NCI-H1105 treated with DMSO at 0.1 percent for 48 hours (cell line): ENCODE data around the gene ZMYND8.
"Not testable (repeated sequence)": the region's sequence is repeated elsewhere in the genome, so short reads cannot be mapped to it uniquely, and the experiment has no call there.

Experiments
- DNase-seq: peaks from one replicate; lab custom pipeline; 2025; lab: John Stamatoyannopoulos, UW

The ZMYND8 gene

DNA sequence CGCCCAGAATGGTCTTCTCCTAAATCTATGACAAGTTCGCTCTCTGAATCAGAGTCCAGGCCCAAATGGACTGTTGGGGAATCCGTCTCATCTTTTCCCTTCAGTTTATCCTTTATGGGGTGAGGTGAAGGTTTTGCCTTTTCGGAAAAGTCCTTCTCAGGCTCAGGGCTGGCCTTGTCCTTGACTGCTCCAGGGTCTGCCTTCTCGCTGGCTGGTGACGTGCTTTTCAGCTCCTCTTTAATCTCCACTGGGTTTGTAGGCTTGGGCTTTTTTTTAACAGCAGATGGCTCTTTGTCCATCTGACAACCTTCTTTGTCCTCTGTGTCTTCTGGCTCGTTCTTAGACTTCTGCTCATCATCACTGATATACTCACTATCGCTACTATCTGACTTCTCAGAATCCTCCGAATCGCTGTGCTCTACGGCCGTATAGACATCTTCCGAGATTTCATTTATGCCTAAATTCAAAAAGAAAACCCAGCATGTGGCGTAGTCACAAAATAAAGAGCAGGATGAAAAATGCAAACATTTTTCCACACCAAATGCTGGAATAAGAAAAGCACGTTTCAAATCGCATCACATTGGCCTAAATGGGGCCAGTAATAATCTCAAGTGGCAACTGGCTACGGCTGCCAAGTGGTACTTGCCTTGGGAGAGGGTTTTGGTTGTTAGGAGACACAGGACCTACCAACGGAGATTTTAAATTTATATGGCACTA is 110.3 kb downstream of the ZMYND8 start:
- no peak for DNase-seq

DNA sequence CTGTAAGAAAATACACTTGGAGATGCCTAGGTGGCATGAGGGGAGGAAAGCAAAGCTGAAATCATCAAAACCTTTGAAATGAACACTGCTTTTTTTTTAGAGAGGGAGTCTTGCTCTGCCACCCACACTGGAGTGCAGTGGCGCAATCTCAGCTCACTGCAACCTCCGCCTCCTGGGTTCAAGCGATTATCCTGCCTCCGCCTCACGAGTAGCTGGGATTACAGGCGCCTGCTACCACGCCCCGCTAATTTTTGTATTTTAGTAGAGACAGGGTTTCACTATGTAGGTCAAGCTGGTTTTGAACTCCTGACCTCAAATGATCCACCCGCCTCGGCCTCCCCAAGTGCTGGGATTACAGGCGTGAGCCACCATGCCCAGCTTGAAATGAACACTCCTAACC is 111.3 kb downstream of the ZMYND8 start:
- DNase-seq, result not testable (repeated sequence)

DNA sequence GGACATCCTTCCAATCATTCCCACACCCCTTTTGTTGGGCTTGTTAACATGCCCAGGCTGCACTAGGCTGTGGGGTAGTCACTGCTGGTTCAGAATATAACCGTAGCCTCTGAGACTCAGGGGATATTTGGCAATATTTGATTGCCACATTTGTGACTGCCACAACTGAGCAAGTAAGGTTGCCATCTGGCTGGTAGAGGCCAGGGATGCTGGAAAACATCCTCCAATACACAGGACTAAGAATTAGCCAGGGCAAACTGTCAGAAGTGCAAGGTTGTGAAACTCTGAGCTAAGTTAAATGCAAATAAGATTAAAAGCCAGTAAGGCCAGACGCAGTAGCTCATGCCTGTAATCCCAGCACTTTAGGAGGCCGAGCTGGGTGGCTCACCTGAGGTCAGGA is 112.0 kb downstream of the ZMYND8 start:
- DNase-seq, result no peak

DNA sequence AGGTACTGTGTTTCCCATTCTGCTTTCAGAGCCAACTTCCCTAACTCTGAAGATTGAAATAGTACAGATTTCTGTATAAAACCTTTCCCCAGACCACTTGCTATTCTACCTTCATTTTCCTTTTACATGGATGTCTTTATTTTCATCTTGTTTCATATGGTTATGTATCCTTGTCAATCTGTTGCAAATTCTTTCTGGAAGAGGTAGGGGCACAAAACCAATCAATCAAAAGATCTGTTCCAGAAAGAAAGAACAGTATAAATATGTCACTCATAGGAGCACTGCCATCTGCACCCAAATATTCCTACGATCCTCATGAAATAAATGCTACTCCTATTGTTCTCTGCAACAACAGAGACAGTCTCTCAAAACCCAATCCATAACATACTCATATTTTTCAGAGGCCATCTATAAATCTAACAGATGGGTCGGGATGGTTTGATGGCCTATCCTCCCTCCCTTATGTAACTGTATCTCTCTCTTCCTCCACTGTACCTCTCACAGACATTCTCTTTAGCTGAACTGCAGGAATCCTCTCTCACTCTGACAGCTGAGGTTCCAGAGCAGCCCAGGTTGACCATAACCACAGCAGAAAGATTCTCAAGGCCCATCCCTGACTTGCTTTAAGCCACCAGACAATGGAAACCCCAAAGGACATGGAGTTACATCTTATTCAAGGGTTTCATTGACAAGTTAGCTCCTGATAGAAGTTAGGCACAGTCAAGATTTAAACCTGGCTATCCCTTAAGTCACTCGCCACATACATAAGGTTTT is 112.8 kb downstream of the ZMYND8 start:
- DNase-seq, result no peak

DNA sequence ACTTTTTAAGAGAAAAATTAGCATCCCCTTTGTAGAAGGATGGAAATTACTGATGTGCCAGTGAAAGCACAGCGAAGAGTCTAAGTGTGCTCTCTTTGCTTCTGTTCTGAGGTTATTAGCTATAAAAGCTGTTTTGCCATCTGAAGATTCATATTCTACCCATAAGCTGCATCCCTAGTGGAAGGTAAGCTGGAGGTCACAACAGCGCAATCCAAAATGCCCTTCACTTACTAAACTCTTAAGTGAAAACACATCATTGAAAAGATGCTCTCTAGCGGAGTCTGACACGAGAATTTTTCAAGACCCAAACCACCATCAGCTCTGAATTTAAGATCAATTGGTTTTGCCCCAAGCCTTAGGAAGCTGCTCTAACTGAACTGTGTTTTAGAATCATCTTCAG is 113.5 kb downstream of the ZMYND8 start:
- DNase-seq, result no peak

DNA sequence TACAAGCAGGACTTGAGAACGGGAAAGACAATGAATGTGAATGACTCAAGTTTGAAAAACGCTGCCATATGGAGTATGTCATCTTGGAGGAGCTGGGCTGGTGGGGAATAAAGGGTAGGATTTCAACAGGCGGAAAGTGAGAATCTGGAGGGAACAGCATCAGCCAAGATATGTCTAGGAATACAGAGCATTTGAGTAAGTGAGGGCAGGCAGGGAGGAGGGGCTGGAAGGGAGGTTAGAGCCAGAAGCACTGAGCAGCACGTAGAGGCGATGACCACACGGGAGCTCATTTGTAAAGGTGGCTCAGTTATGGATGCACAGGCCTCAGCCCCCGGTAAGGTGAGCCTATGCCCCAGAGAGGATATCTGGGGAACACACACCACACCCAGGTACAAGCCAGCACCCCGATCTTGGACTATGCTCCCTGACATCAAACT is 115.1 kb downstream of the ZMYND8 start:
- DNase-seq, result no peak

DNA sequence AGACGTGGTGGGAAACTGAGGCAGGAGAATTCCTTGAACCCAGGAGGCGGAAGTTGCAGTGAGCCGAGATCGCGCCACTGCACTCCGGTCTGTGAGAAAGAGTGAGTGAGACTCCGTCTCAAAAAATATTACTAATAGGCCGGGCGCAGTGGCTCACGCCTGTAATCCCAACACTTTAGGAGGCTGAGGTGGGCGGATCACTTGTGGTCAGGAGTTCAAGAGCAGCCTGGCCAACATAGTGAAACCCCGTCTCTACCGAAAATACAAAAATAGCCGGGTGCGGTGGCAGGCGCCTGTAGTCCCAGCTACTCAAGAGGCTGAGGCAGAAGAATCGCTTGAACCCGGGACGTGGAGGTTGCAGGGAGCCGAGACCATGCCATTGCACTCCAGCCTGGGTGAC is 116.4 kb downstream of the ZMYND8 start:
- DNase-seq, result not testable (repeated sequence)

DNA sequence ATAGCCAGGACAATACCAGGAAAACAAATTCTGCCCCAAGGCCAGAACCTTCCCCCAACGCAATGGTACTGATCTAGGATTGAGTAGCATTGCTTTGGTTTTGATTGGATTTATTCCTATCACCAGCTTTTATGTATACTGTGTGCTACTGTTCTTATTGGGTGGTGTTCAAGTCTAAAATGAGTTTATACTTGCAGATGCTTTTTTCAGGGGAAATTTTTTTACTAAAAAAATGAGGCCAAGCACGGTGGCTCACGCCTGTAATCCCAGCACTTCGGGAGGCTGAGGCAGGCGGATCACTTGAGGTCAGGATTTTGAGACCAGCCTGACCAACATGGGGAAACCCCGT is 116.8 kb downstream of the ZMYND8 start:
- DNase-seq, result no peak

DNA sequence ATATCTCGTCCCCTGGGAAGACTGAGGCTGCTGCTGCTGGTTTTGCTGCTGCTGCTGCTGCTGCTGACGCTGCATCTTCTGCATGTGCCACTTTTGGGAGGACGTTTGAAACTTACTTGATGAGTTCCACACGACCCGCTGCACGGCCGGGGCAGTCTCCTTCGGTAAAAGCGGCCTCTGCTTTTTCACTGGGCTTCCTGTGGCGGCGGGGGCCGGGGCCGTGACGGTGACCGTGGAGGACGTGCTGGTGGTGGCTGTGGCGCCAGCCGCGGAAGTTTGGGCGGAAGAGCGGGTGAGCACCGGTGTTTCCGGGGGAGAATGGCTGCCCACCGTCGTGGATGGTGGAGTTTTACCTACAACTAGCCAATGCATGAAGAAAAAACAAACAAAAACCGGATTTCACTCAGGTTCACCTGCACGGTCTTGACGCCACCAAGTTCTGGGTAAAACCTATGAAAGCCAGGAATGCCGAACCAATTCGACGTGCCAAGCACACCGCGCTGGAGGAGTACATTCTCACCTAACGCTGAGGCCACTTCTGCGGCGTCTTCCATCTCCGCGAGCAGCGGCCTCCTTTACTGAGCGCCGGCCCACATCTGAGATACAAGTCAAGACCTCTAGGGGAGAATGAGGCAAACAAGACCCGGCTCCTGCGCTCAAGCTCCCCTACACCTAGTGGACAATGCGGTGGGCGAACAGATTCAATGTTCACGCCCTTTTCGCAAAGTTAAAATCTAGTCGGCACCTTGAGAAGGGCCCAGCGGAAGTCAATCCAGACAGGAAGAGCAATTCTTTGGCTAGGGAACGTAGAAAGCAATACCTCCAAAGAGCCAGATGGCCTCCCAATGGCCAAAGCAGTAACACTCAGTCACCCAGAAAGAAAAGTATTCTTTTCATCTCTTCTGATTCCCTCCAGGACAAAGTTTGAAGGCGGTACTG is 117.5 kb downstream of the ZMYND8 start:
- no peak for DNase-seq

DNA sequence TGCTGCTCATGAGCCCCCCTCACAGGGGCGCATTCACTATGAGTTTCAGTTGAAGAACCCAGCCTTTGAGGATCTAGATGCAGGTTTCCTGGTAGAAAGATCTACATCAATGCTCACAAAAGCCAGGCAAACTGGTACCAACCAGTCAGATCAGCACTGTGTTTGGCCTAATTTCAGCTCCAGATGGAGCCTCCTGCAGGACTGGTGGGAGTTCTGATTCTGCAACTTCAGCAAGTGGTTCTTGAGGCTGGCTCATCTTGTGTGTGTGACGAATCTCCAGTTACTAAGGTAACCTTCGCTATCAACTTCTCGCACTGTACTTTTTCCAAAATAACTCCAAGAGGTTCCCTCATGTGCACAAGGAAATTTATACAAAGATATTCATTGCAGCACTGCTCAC is 118.8 kb downstream of the ZMYND8 start:
- DNase-seq, result no peak

DNA sequence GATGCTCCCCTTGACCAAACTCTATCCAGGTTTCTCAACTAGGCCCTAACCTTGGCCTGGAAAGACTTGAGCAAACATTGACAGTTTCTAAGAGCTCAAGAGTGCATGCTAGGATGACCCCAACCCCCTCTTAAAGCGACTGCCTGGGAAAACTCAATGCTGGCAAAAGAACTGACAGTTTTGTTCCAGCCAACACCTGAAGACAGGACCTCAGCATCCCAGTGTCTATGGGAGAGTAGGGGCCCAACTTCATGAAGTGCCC is 119.9 kb downstream of the ZMYND8 start:
- no peak for DNase-seq

DNA sequence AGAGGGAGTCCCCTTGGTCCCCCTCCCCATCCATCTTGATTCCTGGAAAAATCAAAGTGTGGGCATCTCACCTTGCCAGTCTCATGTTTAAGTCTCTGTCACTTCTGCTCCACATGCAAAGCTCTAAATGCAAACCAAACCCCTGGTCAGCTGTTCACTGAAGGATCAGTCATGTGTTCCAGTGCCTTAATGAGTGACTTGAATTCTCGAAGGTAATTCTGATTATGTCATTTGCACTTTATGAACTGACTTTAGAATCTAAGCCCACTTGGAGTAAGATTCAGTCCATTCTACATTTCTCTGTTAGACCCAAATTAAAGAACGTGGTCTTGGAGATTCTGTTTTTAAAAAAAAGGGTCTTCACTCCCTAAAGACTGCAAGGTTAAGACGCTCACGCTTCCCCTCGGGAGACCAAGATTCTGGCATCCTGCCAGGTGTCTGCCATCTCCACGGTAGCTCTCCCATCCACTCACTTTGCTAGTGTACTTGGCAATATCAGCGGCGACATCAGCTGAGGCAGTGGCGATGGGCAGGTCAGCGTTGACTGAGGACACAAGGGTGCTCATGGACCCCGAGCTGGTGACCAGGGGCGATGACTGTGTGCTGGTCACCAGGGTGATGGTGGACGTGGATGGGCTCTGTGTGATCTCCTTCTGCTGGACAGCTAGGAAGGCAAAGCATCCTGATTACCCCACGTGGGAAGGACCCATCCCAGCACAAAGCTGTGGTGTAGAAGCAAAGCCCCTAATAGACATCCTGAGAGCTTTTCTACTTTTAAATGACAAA is 120.5 kb downstream of the ZMYND8 start:
- DNase-seq, result no peak

DNA sequence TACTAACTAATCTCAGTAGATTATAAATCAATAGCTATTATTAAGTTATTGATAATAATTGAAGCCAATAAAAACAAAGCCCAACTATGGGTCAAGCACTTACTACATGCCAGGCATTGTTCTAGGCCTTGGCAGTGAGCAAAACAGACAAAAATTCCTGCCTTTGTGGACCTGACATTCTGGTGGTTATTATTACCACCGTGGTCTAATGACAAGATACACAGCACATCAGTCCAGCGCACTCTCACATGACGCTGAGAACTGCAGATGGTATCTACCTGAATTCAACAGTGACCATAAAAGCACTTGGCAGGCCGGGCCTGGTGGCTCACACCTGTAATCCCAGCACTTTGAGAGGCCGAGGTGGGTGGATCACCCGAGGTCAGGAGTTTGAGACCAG is 121.4 kb downstream of the ZMYND8 start:
- no peak for DNase-seq

DNA sequence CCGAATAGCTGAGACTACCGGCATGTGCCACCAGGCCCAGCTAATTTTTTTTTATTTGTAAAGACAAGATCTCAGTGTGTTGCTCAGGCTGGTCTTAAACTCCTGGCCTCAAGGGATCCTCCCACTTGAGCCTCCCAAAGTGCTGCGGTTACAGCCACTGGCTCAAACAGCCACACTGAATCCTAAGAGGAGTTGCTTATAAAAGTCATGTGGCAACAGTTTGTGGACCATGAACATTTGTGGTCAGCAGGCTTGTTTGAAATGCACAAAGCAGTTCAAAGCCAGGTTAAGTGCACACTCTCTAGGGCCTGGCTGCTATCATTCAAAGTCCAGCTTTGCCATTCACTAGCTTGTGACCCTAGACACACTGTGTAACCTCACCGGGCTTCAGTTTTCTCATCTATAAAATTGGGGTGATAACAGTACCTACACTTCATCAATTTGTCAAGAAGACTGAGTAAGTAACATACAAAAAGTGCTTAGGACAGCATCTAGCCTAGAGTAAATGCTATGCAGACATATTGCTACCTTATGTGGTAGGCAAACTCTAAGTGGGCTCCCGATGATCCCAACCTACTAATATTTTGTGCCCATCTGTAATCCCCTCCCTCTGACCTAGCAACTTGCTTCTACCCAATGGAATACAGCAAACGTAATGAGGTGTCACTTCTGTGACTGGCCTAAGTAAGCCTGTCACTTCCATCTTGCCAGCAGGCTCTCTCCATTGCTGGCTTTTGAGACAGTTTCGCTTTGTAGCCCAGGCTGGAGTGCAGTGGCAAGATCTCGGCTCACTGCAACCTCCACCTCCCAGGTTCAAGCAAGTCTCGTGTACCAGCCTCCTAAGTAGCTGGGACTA is 122.9 kb downstream of the ZMYND8 start:
- DNase-seq, result no peak

DNA sequence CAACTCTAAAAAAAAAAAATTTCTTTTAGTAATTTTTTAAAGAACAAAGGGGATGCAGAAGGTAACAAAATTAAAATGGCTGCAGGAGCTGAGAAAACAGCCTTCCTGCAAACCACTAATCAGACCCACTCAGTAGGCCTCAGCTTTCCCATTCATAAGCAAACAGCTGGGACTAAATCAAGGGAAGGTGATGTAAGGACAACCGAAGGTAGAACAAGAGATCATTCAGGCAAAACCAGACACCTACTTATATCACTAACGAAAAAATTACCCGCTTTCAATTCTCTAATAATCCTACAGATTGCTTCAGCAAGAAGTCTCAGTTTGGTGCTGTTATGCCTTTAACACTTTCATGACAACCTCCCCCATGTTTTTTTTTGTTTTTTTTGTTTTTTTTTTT is 124.0 kb downstream of the ZMYND8 start:
- DNase-seq, result no peak

DNA sequence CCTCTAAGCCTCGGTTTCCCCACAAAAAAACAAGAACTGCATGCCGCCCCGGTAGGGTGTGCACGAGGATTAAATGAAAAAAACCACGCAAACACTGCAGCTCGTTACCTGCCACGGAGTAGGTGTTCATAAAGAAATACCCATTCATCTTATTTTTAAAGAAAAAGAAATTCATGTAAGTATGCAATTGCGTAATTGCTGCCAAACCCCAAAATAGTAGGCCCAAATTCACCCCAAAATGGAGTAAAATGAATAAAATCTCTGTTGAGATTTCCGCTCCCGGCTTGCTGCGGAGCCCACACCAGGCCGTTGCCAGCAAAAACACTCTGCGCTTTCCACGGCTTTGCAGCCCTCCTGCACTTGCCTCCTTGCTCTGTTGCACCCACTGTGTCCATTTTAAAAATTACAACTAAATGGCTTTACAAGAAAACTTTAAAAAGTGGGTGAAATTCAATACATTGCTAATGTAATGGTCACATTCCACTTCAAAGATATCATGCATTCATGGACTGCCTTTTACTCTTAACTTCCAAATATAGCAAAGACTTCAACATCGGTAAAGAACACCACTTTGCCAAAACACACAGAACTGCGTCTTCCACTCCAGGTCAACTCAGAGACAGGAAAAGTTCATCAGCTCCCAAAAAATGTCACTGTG is 125.0 kb downstream of the ZMYND8 start:
- no peak for DNase-seq

DNA sequence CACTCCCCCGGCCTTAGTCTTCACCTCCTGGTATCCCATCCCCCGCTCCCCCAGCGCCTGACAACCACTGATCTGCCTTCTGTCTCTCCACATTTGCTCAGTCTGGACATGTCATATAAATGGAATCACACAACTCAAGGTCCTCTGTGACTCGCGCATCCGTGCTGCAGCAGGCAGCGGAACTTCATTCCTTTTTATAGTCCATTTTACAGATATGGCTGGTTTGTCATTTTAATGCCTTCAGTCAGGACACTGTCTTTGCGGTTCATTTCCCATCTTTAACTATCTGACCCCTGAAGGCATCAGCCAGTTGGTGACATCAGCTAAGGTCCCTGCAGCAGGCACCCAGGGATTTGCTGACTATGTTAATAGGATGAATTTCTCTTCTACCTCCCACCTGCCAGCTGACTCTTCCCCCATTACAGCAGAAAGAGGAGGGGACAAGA is 125.7 kb downstream of the ZMYND8 start:
- no peak for DNase-seq

DNA sequence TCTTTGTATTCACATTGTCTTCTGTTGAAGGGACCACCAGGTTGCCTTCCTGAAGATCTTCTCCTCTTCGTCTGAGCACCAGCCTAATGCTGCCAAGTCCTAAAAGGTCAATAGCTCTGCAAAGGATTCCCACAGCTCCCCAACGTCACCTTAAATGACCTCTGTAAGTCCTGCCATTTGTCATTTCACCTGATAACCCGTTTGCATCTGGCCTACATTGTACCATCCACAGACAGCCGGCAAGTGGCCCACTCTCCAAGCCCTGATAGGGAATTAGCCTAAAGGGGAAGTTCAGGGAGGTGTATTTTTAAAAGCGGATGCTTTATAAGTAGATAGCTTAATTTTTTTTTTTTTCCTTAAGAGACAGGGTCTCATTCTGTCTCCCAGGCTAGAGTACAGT is 127.8 kb downstream of the ZMYND8 start:
- no peak for DNase-seq

DNA sequence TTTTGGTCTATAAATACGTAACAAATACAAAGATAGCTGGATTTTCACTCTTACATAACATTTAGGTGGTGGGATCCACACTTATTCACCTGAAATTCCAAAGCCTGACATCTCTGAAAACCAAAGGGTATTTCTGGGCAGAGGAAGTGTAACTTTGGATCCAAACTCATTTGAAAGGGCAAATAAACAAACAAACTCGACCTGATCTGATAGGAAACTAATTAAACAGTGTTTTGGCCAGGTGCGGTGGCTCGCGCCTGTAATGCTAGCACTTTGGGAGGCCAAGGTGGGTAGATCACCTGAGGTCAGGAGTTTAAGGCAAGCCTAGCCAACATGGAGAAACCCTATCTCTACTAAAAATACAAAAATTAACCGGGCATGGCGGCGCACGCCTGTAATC is 128.9 kb downstream of the ZMYND8 start:
- DNase-seq, result no peak

DNA sequence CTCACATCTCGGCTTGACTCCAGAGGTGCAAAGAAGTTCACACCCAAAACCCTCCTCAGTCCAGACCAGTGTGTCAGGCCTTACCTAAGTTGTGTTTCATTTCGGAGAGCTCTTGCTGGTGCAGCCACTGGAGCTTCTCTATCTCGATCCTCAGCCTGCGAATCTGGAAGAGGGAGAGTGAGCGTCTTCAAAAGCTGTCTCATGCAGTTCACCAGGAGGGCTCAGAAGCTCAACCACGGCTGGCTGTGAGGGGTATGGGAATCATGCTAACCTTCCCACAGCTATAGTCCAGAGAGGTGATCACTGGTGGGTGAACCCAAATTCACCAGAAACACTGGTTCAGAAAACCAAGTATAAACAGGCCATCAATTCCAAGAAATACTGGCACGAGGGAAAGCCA is 129.4 kb downstream of the ZMYND8 start:
- no peak for DNase-seq

DNA sequence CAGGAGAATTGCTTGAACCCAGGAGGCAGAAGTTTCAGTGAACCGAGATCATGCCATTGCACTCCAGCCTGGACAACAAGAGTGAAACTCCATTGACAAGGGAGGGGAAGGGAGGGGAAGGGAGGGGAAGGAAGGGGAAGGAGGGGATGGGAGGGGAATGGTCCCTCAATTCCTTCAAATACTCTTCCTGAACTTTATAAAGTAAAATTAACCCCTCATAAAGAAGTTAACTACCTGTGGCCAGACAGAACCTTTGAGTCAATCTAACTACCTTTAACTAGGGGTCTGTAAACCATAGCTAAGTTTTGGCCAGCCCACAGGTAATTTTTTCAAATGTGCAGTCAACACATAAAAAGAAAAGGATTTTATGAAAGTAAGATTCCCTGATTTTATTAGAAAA is 131.0 kb downstream of the ZMYND8 start:
- DNase-seq, result no peak
